ENCODE results near the gene LINC01488.

GRCh38 chr11:69452206-69452987 lies 29.1 kb upstream of the LINC01488 start:
- TF ChIP-seq CTCF (IDR thresholded peaks at IDR 0.05): no peak
- no peak for TF ChIP-seq POLR2A (IDR thresholded peaks at IDR 0.05)
- TF ChIP-seq EP300 (IDR thresholded peaks at IDR 0.05): no peak

Data from ovary (tissue), 3 donors.